ENCODE measurements around the gene SLC24A1.

DNA sequence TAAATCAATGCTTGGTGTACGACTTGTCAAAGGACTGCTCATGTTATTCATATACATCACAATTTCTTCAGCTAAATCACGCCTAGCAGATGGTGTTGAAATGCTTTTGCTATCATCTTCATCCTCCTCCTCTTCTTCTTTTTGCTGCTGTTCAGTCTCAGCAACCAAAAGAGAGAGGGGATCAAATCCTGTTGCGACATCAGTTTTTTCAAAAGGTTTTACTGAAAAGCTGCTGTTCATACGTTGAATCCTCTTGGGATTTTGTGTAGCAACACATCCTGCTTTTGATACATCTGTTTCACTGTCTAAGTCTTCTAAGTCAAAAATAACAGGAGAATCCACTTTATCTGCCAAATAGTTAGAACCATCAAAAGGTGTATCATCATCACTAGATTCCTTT, 69.0 kb downstream of the SLC24A1 start:
- TF ChIP-seq, protein P1, sequence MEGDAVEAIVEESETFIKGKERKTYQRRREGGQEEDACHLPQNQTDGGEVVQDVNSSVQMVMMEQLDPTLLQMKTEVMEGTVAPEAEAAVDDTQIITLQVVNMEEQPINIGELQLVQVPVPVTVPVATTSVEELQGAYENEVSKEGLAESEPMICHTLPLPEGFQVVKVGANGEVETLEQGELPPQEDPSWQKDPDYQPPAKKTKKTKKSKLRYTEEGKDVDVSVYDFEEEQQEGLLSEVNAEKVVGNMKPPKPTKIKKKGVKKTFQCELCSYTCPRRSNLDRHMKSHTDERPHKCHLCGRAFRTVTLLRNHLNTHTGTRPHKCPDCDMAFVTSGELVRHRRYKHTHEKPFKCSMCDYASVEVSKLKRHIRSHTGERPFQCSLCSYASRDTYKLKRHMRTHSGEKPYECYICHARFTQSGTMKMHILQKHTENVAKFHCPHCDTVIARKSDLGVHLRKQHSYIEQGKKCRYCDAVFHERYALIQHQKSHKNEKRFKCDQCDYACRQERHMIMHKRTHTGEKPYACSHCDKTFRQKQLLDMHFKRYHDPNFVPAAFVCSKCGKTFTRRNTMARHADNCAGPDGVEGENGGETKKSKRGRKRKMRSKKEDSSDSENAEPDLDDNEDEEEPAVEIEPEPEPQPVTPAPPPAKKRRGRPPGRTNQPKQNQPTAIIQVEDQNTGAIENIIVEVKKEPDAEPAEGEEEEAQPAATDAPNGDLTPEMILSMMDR (conservative IDR thresholded peaks at IDR 0.05; ENCODE audit: low read depth, low read length), result no peak
- no peak for TF ChIP-seq EZH2 (IDR thresholded peaks at IDR 0.05; ENCODE audit: borderline replicate concordance, low read depth, low read length, poor library complexity, severe bottlenecking)

All from A673 (cell line).